GM18909 (cell line): ENCODE data around the gene CDKN2A.

Experiments used
- ATAC-seq: cut with Tn5 transposase; IDR thresholded peaks from one replicate; pipeline ENCODE4 v1.9.1; 2021; ENCODE audit warnings: mild to moderate bottlenecking; ENCODE audit not compliant: unreplicated experiment, poor library complexity

Gene CDKN2A

DNA sequence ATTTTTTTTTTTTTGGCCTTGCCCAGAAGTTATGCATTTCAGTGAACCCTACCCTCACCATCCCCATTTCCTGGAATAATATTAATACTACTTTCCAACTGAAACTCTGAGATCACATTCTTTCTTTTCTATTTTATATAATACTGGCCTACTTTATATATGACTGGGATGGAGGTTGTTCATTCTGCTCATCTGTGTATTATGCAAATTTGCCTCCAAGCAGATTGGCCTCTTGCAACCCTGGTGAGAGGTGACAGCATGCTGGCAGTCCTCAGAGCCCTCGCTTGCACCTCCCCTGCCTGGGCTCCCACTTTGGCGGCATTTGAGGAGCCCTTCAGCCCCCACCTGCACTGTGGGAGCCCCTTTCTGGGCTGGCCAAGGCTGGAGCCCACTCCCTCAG is 35.4 kb downstream of the CDKN2A start:
- no peak for ATAC-seq

- no peak for ATAC-seq
These were observed 48.6 kb downstream of the CDKN2A start for GRCh38 chr9:21945606-21946005.

DNA sequence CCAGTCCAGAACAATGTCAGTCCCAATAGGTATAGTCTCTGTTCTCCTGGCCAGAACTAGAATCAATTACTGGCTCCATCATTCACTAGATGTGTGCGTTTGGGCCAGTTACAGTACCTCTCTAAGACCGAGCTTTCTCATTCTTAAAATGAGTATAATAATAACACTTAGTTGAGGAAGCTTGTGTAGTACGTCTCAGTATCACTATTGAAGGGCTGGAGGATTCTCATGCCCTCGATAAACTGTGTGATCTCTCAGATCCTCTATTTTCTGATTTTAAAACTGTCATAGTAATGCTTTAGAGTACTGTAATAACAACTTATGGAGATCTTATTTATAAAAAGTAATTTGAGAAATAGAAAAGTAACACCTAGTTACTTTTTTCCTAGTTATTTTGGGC is 50.7 kb downstream of the CDKN2A start:
- no peak for ATAC-seq

DNA sequence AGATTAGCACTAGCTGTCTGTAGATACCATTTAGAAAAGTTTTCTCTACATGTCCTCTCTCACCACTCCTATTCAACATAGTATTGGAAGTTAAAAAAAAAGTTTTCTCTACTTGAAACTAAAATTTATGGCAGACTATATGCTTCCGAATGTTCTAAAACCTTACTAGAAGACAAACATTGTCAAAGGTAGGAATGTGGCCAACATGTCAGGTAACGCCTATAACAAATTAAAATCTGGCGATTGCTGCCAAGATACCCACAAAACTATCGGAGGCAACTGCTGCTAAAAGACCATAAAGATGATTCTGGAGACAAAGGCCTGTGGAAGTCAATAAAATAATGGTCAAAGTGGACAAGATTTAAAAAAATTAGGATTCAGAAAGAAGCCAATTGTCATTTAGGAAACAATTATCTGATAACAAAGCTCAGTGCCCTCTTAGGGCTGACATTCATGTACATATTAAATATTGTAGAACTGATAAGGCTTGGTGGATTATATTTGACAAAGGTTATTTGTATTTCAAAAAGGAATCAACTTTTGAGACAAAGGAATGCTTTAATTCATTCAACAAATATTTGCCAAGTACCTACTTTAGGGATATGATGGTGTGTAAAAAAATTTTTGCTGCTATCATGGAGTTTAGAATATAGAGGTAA is 52.7 kb downstream of the CDKN2A start:
- no peak for ATAC-seq

- ATAC-seq = no peak
These were observed 58.0 kb downstream of the CDKN2A start for GRCh38 chr9:21936161-21936560.

DNA sequence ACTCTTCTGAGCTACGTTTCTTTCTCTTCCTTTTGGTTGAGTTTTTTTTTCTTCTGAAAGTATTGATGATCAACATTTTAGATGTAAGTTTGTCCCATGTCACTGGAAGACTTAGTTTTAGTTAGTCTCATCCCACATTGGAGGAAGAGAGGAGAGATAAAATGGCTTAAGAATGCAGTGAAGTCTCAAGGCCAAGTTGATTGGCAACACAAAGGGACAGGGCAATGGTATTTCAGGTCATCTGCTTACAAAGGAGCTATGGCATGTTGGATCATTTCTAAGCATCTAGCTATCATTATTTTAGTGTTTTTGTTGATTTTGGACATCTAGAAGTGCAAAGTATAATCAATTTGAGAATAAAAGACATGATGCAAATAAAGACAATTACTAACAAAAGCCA is 58.6 kb downstream of the CDKN2A start:
- no peak for ATAC-seq

DNA sequence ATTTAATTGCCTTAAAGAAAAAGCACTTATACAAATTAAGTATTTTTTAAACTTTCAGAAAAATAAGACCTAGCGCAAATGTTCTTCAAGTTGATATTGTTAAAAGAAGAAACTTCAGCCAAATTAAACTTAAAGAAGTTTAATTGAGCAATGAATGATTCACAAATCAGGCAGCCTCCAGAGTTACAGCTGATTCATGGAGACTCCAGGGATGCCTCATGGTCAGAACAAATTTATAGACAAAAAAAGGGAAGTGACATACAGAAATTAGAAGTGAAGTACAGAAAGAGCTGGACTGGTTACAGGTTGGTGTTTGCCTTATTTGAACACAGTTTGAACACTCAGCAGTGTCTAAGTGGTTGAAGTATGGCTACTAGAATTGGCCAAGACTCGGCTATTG is 60.3 kb downstream of the CDKN2A start:
- ATAC-seq = no peak

GRCh38 chr9:21933281-21933680 is 60.9 kb downstream of the CDKN2A start:
- ATAC-seq = no peak

GRCh38 chr9:21931428-21931827 is 62.8 kb downstream of the CDKN2A start:
- ATAC-seq = no peak

DNA sequence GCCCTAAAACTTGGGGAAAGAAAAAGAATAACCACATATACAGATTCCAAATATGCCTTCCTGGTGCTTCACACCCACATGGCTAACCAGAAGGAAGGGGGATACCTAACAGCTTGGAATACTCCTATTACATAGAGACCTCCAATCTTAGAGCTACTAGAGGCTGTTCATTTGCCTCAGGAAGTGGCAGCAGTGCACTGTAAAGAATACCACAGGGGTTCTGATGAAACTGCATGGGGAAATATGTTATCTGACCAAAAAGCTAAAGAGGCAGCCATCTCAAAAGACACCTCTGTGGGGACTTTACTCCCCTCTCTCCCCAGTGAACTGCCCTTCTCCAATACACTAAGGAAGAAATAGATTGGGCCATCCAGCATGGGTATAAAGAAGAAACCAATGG is 66.4 kb downstream of the CDKN2A start:
- ATAC-seq = no peak

DNA sequence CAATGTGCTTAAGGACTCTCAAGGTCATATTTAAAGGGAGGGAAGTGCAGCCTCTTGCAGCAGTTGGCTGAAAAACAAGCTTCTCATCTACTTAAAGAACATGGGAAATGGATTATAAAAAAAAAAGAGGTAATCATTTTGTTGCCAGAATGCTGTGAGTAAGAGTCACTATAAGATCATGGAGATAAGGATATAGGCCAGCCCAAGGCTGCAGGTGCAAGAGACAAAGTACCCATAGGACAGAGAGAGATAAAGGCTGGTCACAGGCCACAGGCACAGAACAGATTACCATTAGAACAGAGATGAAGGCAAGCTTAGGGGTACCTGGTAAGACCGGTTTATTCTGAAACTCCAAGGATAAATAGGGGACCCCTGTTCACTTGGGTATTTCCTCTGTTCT is 70.5 kb downstream of the CDKN2A start:
- ATAC-seq = no peak

GRCh38 chr9:21919377-21920362 is 74.5 kb downstream of the CDKN2A start:
- ATAC-seq = peak; percentile 92
